K562 (cell line): ENCODE data around the gene DDX54. TPM values are rescaled to one million over a fixed set of nuclear protein-coding genes. Genes with fewer than 3 reads are reported as not detected.

Source experiments
- ATAC-seq: fragments of 200-7000 bp; cut with Tn5 transposase; 3 replicates; pipeline ENCODE4 v1.9.1; 2020; ENCODE audit warnings: moderate library complexity
- BruUV-seq: library from RNA; stranded (reverse); fragments of 400-500 nt; replicated peaks from 2 replicates; lab custom pipeline; 2021; lab: Mats Ljungman, UMichigan
- CTCF ChIA-PET: fragments of 300-600 bp; formaldehyde crosslinking; extraction: SDS; loops from one replicate; lab custom pipeline; 2021; ENCODE audit warnings: low intra/inter-chr PET ratio; lab: Yijun Ruan, JAX
- POLR2A ChIA-PET: fragments of 300-600, 350-650 bp; sonication (Branson Sonifier 250); formaldehyde crosslinking; extraction: SDS; loops from one replicate; lab custom pipeline; 2021; ENCODE audit warnings: antibody characterized with exemption, inconsistent platforms; lab: Yijun Ruan, JAX
- DNase-seq, 4 experiments: peaks; one replicate each; pipeline versions ENCODE4 v3.0.0 to v3.0.0-alpha.2; 2011 to 2018; ENCODE audit warnings: low spot score in 3 of 4, mixed read lengths in 3 of 4; ENCODE audit errors: extremely low read depth in 1 of 4
- FAIRE-seq: peaks from 2 replicates; lab custom pipeline; 2011; peaks lifted over from hg19 to GRCh38; lab: Jason Lieb, UNC
- H2AFZ ChIP-seq: 2 replicates; pipeline ENCODE4 v1.6.0; 2011; ENCODE audit warnings: low read depth, low read length, control low read depth, inconsistent platforms
- H3K27ac ChIP-seq: fragments of 200-600 bp; 3 replicates; pipeline ENCODE4 v1.8.0; 2011; ENCODE audit warnings: low read depth, mild to moderate bottlenecking, control low read depth, inconsistent platforms, low read length, moderate library complexity, mixed read lengths; ENCODE audit errors: extremely low read depth
- H3K27me3 ChIP-seq, 2 experiments: fragments of 300-600 bp in 1 of 2; 2 replicates in 1 of 2; 3 replicates in 1 of 2; pipeline versions ENCODE4 v1.6.0 to v1.8.0; 2011; ENCODE audit warnings: inconsistent platforms in 2 of 2, low read length in 2 of 2, mild to moderate bottlenecking in 1 of 2, mixed read lengths in 1 of 2, moderate library complexity in 1 of 2; ENCODE audit not compliant: control insufficient read depth in 2 of 2, insufficient read depth in 2 of 2
- H3K36me3 ChIP-seq: fragments of 300-600 bp; 3 replicates; pipeline ENCODE4 v1.8.0; 2011; ENCODE audit warnings: mild to moderate bottlenecking, low read length, inconsistent platforms; ENCODE audit not compliant: control insufficient read depth, insufficient read depth
- H3K4me1 ChIP-seq, 2 experiments: fragments of 200-600 bp in 1 of 2; replicated peaks in 1 of 2; 2 replicates in 1 of 2; 3 replicates in 1 of 2; pipeline versions ENCODE4 v1.5.1 to v1.8.0; 2011; ENCODE audit warnings: inconsistent platforms in 2 of 2, low read length in 2 of 2, mild to moderate bottlenecking in 1 of 2, mixed read lengths in 1 of 2, moderate library complexity in 1 of 2; ENCODE audit not compliant: control insufficient read depth in 2 of 2, insufficient read depth in 2 of 2
- H3K4me2 ChIP-seq: 2 replicates; pipeline ENCODE4 v1.6.1; 2011; ENCODE audit warnings: low read length, control low read depth, inconsistent platforms, mixed read lengths; ENCODE audit not compliant: insufficient read depth
- H3K4me3 ChIP-seq: fragments of 200-600 bp; sonication (generic), shearing (Covaris generic); 2 replicates; pipeline ENCODE4 v1.5.1; 2016; ENCODE audit warnings: control low read depth, inconsistent platforms
- H3K79me2 ChIP-seq: fragments of 200-600 bp; 3 replicates; pipeline ENCODE4 v1.8.0; 2011; ENCODE audit warnings: low read length, inconsistent platforms; ENCODE audit not compliant: control insufficient read depth, insufficient read depth
- H3K9ac ChIP-seq, 2 experiments: 2 replicates each; pipeline versions ENCODE4 v1.6.0 to v1.6.1; 2011; ENCODE audit warnings: low read depth in 2 of 2, low read length in 2 of 2, control low read depth in 1 of 2, inconsistent platforms in 1 of 2, mild to moderate bottlenecking in 1 of 2, mixed read lengths in 1 of 2; ENCODE audit not compliant: insufficient read depth in 1 of 2
- H3K9me1 ChIP-seq: one replicate; pipeline ENCODE4 v1.6.0; 2011; ENCODE audit warnings: inconsistent platforms, mild to moderate bottlenecking, low read length, moderate library complexity; ENCODE audit not compliant: control insufficient read depth, insufficient read depth
- H3K9me3 ChIP-seq: replicated peaks from 2 replicates; pipeline ENCODE4 v1.5.1; 2011; ENCODE audit warnings: low read depth, low read length, inconsistent platforms; ENCODE audit not compliant: control insufficient read depth, insufficient read depth
- H4K20me1 ChIP-seq: replicated peaks from 2 replicates; pipeline ENCODE4 v1.6.1; 2011; ENCODE audit warnings: low read length, inconsistent platforms, mixed read lengths; ENCODE audit not compliant: control insufficient read depth, insufficient read depth
- ARNT ChIP-seq, 2 experiments: fragments of 450-650 bp; IDR thresholded peaks; 2 replicates each; pipeline ENCODE4 v1.6.1; 2016; ENCODE audit warnings: mild to moderate bottlenecking in 1 of 2
- BRF1 ChIP-seq: IDR thresholded peaks from 3 replicates; pipeline ENCODE4 v1.6.1; 2011; ENCODE audit warnings: borderline replicate concordance, mild to moderate bottlenecking; ENCODE audit not compliant: insufficient read length; ENCODE audit errors: extremely low read depth
- CXXC5 ChIP-seq: fragments of 250-450 bp; sonication (Bioruptor Pico); IDR thresholded peaks from 2 replicates; pipeline ENCODE4 v1.8.0; 2022; ENCODE audit warnings: inconsistent platforms, mild to moderate bottlenecking, moderate library complexity
- JUNB ChIP-seq: fragments of 450-650 bp; formaldehyde crosslinking; conservative IDR thresholded peaks from 2 replicates; pipeline ENCODE4 v1.4.0; 2020; ENCODE audit warnings: mild to moderate bottlenecking
- MIER1 ChIP-seq: fragments of 450-650 bp; IDR thresholded peaks from 2 replicates; pipeline ENCODE4 v1.6.1; 2016; ENCODE audit warnings: antibody characterized with exemption, mild to moderate bottlenecking, low read depth
- RBFOX2 ChIP-seq: fragments of 200-400 bp; formaldehyde crosslinking; IDR thresholded peaks from 2 replicates; pipeline ENCODE4 v1.6.1; 2017; ENCODE audit warnings: low read depth, mild to moderate bottlenecking, low read length, moderate library complexity
- RBM25 ChIP-seq: fragments of 200-400 bp; formaldehyde crosslinking; IDR thresholded peaks from 2 replicates; pipeline ENCODE4 v1.6.1; 2018; ENCODE audit warnings: low read length, low read depth, moderate library complexity; ENCODE audit not compliant: severe bottlenecking
- U2AF2 ChIP-seq: fragments of 200-400 bp; formaldehyde crosslinking; optimal IDR thresholded peaks from 2 replicates; pipeline ENCODE3; 2017; ENCODE audit warnings: low read depth, mild to moderate bottlenecking, low read length
- YY1 ChIP-seq, 3 experiments: IDR thresholded peaks; 2 replicates each; pipeline ENCODE4 v1.6.1; 2011; ENCODE audit warnings: low read length in 2 of 3, mild to moderate bottlenecking in 2 of 3, moderate library complexity in 2 of 3, borderline replicate concordance in 1 of 3, control low read depth in 1 of 3, low read depth in 1 of 3; ENCODE audit not compliant: insufficient read depth in 3 of 3, insufficient replicate concordance in 2 of 3, control insufficient read depth in 1 of 3, insufficient read length in 1 of 3; ENCODE audit errors: extremely low read depth in 1 of 3
- ZNF644 ChIP-seq: fragments of 200-800 bp; sonication (Bioruptor generic); IDR thresholded peaks from 2 replicates; pipeline ENCODE4 v1.6.1; 2016; ENCODE audit warnings: low read depth, missing genetic modification characterization, missing compliant biosample characterization
- ZNF77 ChIP-seq: fragments of 250-450 bp; sonication (Bioruptor Pico); IDR thresholded peaks from 2 replicates; pipeline ENCODE4 v1.5.0; 2020
- WGBS: fragments of 100-300 bp; shearing (Covaris generic); methylation state at CpG from one replicate; pipeline ENCODE4 v1.1.6; 2016; ENCODE audit warnings: low coverage, mixed read lengths; ENCODE audit not compliant: insufficient coverage; ENCODE audit errors: missing lambda C conversion rate; 5-methylcytosine and 5-hydroxymethylcytosine counted together
- in situ Hi-C: fragments of 300-500 bp; cut with MboI; formaldehyde crosslinking; loops from 4 replicates; pipeline ENCODE4 v1.15.0; 2018; ENCODE audit warnings: inconsistent platforms, mixed read lengths
- intact Hi-C: fragments of 100-400 bp; cut with micrococcal nuclease; formaldehyde crosslinking; loops from 2 replicates; pipeline ENCODE4 v1.14.2; 2022
- polyA plus RNA-seq, 8 experiments: library from polyadenylated mRNA; depleted of rRNA in 4 of 8; stranded (reverse) in 5 of 8; unstranded in 3 of 8; fragments of >200 nt; fragmentation: Nextera tagmentation in 2 of 8; fragmentation: Illumina TruSeq in 1 of 8; extraction: Ambion mirVana in 2 of 8; extraction: Trizol in 1 of 8; gene quantifications; 2 replicates each; pipeline versions ENCODE4 v1.2.1 to v1.2.3, GENCODE V29; 2011 to 2014; ENCODE audit warnings: inconsistent platforms in 1 of 8, missing spikeins in 1 of 8
- total RNA-seq, 7 experiments: library from RNA; depleted of rRNA in 6 of 7; stranded (reverse); fragments of >200 nt in 6 of 7; fragmentation: Illumina TruSeq in 2 of 7; extraction: Trizol in 2 of 7; gene quantifications; 2 replicates each; pipeline versions ENCODE4 v1.2.1 to v1.2.3, GENCODE V29; 2011 to 2021; ENCODE audit warnings: low replicate concordance in 1 of 7
- TF ChIP-seq, protein P1 (sequence below): sonication (generic); formaldehyde crosslinking; IDR thresholded peaks from 2 replicates; pipeline ENCODE4 v1.8.0; 2022; ENCODE audit warnings: missing genetic modification reagents, mild to moderate bottlenecking, moderate library complexity, borderline replicate concordance
- TF ChIP-seq, protein P2 (sequence below), 2 experiments: fragments of 450-650 bp; conservative IDR thresholded peaks; 2 replicates each; pipeline ENCODE4 v1.6.1; 2017; ENCODE audit warnings: mild to moderate bottlenecking in 2 of 2, moderate library complexity in 2 of 2
- TF ChIP-seq, protein P3 (sequence below): fragments of 250-450 bp; sonication (Bioruptor Pico); IDR thresholded peaks from 2 replicates; pipeline ENCODE4 v1.8.0; 2021; ENCODE audit warnings: moderate library complexity, mild to moderate bottlenecking, inconsistent platforms

DDX54 gene
- total and polyA plus RNA-seq, 9 of the 15 experiments (the other 6 are each of a cell fraction or from before 2014, with no cell fraction given): 1.4 to 135 (median 51.4) TPM

DNA sequence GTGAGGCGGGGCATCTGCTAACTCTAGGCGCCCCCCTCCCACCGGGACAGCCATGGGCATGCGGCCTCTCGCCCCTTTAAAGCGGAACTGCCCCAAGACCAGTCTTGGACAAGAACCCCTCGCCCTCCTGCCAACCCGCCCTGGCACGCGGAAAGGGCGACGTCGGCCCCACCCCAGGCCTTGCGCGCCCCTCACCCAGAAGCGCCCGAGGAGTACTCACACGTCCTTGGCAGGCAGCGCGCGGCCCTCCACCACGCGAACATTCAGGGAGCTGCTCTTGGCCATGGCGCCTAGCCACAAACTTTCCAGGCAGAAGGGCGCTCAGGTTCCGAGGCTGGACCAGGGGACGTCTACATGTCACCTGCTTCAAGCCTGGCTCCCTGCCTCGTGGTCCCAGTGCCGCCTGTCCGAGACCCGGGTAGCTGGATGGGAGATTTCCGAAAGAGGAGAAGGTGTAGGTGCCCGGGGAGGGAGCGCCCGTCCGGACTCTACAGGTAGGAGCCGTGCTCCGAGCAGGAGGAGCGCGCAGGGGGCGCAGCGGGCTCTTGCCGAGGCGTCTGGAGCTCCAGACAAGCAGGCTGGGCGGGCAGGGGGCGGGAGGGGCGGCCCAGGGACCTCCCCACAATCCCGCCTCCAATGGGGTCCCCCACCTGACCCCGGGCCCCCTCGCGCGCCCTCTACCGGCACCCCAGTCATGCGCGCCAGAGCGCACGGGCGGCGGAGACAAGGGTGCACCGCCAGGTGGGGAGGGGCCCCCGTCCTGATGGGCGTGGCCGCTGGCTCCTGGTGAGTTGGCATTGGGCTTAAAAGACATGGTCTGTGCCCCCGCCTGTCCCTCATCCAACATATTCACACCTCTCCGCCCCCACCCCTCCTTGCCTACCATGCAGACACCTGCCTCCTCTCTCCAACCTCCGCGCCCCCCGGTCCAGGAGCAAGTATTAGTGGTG, 49.8 kb downstream of the DDX54 start, which contains the start of gene RASAL1:
TSS of gene RASAL1 (minus strand) at position 584 of the 950 bp plus-strand sequence. CDS start at position 285, 299 bp downstream.
- no TSS peak for BruUV-seq
- peak within 1 kb of the TSS; percentile 70 for H3K4me2 ChIP-seq
- H3K27me3 ChIP-seq: no peaks in the 10 kb centered on the region
- peaks cover 8 to 26% of the 10 kb centered on the region in 2 experiments for H3K4me1 ChIP-seq
- FAIRE-seq (no peak), DNase-seq (peak; percentile 76 to 97 (median 91)), ATAC-seq (peak; percentile 95)
- in situ Hi-C loops (no loop called here), intact Hi-C loops (no loop called here)
- H3K27ac ChIP-seq: no peak within 1 kb of the TSS
- H3K9me1 ChIP-seq: no peaks in the 10 kb centered on the region
- POLR2A ChIA-PET: interaction anchor here (1.0 to 1.4 kb wide), 3 partner anchors 26 to 40 kb away, joined by 3 to 4 read pairs (median 3); no protein-coding TSS in a partner anchor
- no peaks in the 10 kb centered on the region for H3K79me2 ChIP-seq
- H3K4me3 ChIP-seq: peak within 1 kb of the TSS; percentile 17
- WGBS: 32% methylated on average over 43 of the region's 68 CpGs
- H2AFZ ChIP-seq: no peak within 1 kb of the TSS; the same call in 1 of the 2 replicates
- H3K36me3 ChIP-seq: no peaks in the 10 kb centered on the region
- H3K9ac ChIP-seq: peak within 1 kb of the TSS in 1 of 2 experiments; percentile 66; a peak in 1 of 4 replicates
- CTCF ChIA-PET: interaction anchor here (0.7 to 1.0 kb wide), 2 partner anchors 16 to 81 kb away, joined by 3 to 4 read pairs; no protein-coding TSS in a partner anchor
- no peaks in the 10 kb centered on the region for H3K9me3 ChIP-seq
- peaks cover 10% of the 10 kb centered on the region for H4K20me1 ChIP-seq
- TF ChIP-seq CXXC5 (no peak), YY1 (IDR thresholded peaks at IDR 0.05; ENCODE audit: borderline replicate concordance in 1 of 3, control insufficient read depth in 1 of 3, extremely low read depth in 1 of 3, insufficient read depth in 3 of 3, insufficient read length in 1 of 3, insufficient replicate concordance in 2 of 3, low read depth in 1 of 3, low read length in 2 of 3) (peak in 1 of 3 experiments; percentile 35), RBM25 (no peak), ARNT (IDR thresholded peaks at IDR 0.05) (no peak), JUNB (no peak), BRF1 (no peak), ZNF77 (no peak), U2AF2 (no peak), RBFOX2 (0 out of 2 replicates have a peak, but pooled peaks have one; percentile 24), MIER1 (no peak), ZNF644 (no peak)
- TF ChIP-seq, protein P1, sequence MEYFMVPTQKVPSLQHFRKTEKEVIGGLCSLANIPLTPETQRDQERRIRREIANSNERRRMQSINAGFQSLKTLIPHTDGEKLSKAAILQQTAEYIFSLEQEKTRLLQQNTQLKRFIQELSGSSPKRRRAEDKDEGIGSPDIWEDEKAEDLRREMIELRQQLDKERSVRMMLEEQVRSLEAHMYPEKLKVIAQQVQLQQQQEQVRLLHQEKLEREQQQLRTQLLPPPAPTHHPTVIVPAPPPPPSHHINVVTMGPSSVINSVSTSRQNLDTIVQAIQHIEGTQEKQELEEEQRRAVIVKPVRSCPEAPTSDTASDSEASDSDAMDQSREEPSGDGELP (CRISPR knock-in tag): peak; percentile 52; the same call in 1 of the 2 replicates
- TF ChIP-seq, protein P2, sequence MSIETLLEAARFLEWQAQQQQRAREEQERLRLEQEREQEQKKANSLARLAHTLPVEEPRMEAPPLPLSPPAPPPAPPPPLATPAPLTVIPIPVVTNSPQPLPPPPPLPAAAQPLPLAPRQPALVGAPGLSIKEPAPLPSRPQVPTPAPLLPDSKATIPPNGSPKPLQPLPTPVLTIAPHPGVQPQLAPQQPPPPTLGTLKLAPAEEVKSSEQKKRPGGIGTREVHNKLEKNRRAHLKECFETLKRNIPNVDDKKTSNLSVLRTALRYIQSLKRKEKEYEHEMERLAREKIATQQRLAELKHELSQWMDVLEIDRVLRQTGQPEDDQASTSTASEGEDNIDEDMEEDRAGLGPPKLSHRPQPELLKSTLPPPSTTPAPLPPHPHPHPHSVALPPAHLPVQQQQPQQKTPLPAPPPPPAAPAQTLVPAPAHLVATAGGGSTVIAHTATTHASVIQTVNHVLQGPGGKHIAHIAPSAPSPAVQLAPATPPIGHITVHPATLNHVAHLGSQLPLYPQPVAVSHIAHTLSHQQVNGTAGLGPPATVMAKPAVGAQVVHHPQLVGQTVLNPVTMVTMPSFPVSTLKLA (conservative IDR thresholded peaks at IDR 0.05): 0 out of 4 replicates have a peak, but pooled peaks of 1 of the 2 experiments have one; percentile 9
- TF ChIP-seq, protein P3, sequence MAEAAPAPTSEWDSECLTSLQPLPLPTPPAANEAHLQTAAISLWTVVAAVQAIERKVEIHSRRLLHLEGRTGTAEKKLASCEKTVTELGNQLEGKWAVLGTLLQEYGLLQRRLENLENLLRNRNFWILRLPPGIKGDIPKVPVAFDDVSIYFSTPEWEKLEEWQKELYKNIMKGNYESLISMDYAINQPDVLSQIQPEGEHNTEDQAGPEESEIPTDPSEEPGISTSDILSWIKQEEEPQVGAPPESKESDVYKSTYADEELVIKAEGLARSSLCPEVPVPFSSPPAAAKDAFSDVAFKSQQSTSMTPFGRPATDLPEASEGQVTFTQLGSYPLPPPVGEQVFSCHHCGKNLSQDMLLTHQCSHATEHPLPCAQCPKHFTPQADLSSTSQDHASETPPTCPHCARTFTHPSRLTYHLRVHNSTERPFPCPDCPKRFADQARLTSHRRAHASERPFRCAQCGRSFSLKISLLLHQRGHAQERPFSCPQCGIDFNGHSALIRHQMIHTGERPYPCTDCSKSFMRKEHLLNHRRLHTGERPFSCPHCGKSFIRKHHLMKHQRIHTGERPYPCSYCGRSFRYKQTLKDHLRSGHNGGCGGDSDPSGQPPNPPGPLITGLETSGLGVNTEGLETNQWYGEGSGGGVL: no peak
